ENCODE results near the gene BET1. TPM values are rescaled to one million over a fixed set of nuclear protein-coding genes. Genes with fewer than 3 reads are reported as not detected.

The BET1 gene
- total RNA-seq, 6 experiments from 2014 or later, result 26.4 to 36.5 (median 30.5) TPM

- TF ChIP-seq CTCF (IDR thresholded peaks at IDR 0.05), result no peak
- no peak for DNase-seq
- Mint-ChIP-seq H3K4me1 (ENCODE audit: low read depth) (peaks cover 28% of the 10 kb centered on the region), H3K36me3 (ENCODE audit: low read depth) (no peaks in the 10 kb centered on the region), H3K9me3 (no peaks in the 10 kb centered on the region), H3K4me3 (no peak overlapping the region), H3K27ac (no peak overlapping the region), H3K27me3 (ENCODE audit: insufficient read depth) (no peaks in the 10 kb centered on the region; the same call in 1 of the 2 replicates)
These were observed 20.1 kb downstream of the BET1 start for GRCh38 chr7:93984024-93984423.

DNA sequence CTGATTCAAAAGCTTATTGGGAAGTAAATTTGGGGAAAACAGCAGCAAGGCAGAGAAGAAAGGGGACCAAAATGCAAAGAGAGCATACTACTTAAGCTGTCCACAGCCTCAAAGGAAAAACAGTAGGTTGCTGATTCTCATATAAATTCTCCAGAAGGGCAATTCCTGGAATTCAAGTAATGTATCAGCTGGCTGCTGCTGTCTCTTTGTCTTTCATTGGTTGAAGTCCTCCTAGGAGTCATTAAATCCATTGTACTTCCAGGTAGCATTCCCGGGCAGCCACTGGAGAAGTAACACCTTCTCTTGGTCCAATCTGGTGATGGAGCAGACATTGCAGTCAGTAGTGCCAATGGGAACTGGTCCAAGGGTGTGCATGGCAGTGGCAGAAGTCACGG lies 22.7 kb downstream of the BET1 start:
- Mint-ChIP-seq H3K27me3 (ENCODE audit: insufficient read depth) (no peaks in the 10 kb centered on the region; the same call in 1 of the 2 replicates), H3K4me1 (ENCODE audit: low read depth) (peaks cover 28% of the 10 kb centered on the region), H3K36me3 (ENCODE audit: low read depth) (no peaks in the 10 kb centered on the region), H3K27ac (no peak overlapping the region), H3K4me3 (no peak overlapping the region), H3K9me3 (no peaks in the 10 kb centered on the region)
- no peak for DNase-seq
- TF ChIP-seq CTCF (IDR thresholded peaks at IDR 0.05), result no peak

DNA sequence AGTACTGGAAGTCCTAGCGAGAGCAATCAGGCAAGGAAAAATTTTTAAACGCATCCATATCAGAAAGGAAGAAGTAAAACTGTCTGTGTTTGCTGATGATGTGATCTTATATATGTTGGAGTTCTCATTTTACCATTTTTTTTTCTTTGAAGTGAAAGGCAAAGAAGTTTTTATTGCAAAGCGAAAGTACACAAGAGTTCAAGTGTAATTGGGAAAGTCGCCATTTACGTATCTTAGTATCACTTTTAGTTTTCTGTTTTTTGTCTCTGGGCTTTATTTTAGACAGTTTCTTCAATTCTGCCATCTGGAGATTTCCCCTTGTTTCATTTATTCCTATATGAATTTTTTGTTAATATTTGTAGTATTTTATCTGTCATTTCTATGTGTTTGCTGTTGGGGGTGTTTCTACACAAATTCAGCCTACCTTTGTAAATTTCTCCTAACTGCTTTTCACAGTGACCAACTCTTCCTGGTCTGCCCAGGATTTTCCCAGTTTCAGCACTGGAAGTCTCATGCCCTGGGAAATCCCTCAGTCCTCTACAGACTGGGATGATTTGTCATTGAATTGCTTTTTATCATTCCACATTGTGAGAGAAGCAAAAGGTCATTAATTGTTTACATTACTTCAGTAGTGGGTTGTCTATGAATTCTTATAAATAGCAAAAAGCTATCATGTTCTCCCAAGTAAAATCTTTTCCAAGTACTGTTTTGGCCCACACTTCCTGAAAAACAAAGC lies 23.2 kb downstream of the BET1 start:
- Mint-ChIP-seq H3K4me3 (no peak overlapping the region), H3K27ac (no peak overlapping the region), H3K27me3 (ENCODE audit: insufficient read depth) (no peaks in the 10 kb centered on the region; the same call in 1 of the 2 replicates), H3K36me3 (ENCODE audit: low read depth) (no peaks in the 10 kb centered on the region), H3K4me1 (ENCODE audit: low read depth) (peaks cover 28% of the 10 kb centered on the region), H3K9me3 (no peaks in the 10 kb centered on the region)
- TF ChIP-seq CTCF (IDR thresholded peaks at IDR 0.05), result no peak
- DNase-seq, result no peak

GRCh38 chr7:93977211-93977950 lies 26.8 kb downstream of the BET1 start:
- Mint-ChIP-seq H3K4me1 (ENCODE audit: low read depth) (peaks cover 32% of the 10 kb centered on the region), H3K36me3 (ENCODE audit: low read depth) (no peaks in the 10 kb centered on the region), H3K27me3 (ENCODE audit: insufficient read depth) (no peaks in the 10 kb centered on the region; the same call in 1 of the 2 replicates), H3K9me3 (no peaks in the 10 kb centered on the region), H3K27ac (no peak overlapping the region), H3K4me3 (no peak overlapping the region)
- TF ChIP-seq CTCF (IDR thresholded peaks at IDR 0.05), result no peak
- DNase-seq, result no peak

- H3K27ac Mint-ChIP-seq, result peak overlapping the region; percentile 69
- DNase-seq, result peak; percentile 64
- no peaks in the 10 kb centered on the region for H3K9me3 Mint-ChIP-seq
- peaks cover 32% of the 10 kb centered on the region for H3K4me1 Mint-ChIP-seq (ENCODE audit: low read depth)
- H3K4me3 Mint-ChIP-seq, result peak overlapping the region; percentile 53
- no peak for TF ChIP-seq CTCF (IDR thresholded peaks at IDR 0.05)
- H3K27me3 Mint-ChIP-seq (ENCODE audit: insufficient read depth), result no peaks in the 10 kb centered on the region
- no peaks in the 10 kb centered on the region for H3K36me3 Mint-ChIP-seq (ENCODE audit: low read depth)
These were observed 31.0 kb downstream of the BET1 start for GRCh38 chr7:93973134-93973533.

All from HFFc6 (cell line).